NCI-H2081 treated with DMSO at 0.1 percent for 48 hours (cell line): ENCODE measurements around the gene AGPAT2.

Experiments
- DNase-seq: peaks from one replicate; lab custom pipeline; 2025; lab: John Stamatoyannopoulos, UW

Gene AGPAT2

GRCh38 chr9:136661641-136662325 lies 25.5 kb downstream of the AGPAT2 start:
- no peak for DNase-seq

- DNase-seq = no peak
Observed at GRCh38 chr9:136660971-136661550, 26.2 kb downstream of the AGPAT2 start.

- DNase-seq = no peak
Observed at GRCh38 chr9:136659861-136660784, 27.1 kb downstream of the AGPAT2 start.

GRCh38 chr9:136658849-136659535 lies 28.3 kb downstream of the AGPAT2 start:
- DNase-seq = no peak

DNA sequence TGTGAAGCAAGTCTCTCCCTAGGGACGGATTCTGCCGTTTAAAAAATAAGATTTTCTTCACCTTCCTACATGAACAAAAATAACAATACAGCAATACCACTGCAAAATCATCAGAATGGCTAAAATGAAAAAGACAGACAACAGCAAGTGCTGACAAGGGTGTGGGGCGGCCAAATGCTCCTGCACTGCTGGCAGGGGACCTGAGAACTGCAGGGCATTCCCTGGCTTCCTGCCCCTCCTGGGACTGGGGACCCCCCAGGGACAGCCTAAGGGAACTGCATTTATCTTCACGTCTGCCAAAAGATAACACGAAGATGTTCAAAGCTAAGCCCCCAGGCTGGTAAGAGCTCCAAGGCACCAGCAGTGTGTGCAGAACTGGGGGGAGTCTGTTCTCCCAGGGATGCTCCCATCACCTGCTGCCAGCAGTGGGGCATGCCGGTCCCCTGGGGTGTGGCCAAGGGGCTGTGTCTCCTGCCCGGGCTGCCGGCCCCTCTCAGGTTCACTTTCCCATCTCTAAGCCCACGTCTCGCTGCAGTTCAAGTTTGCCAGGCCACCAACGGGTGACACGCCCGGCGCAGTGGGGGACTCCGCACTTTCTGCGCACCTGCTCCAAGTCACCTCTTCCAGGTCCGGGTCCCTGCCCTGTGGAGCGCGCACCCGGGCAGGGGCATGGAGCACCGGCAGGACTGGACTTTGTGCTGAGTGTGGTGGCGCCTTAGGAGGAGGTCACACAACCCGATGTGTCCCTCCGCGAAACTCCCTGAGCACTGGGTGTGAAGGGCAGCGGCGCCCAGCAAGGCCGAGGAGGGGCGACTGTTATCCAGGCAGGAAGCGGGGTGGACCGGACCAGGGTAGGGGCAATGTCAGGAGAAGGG lies 29.0 kb downstream of the AGPAT2 start:
- no peak for DNase-seq

- no peak for DNase-seq
Observed at GRCh38 chr9:136656795-136657611, 30.3 kb downstream of the AGPAT2 start.

DNA sequence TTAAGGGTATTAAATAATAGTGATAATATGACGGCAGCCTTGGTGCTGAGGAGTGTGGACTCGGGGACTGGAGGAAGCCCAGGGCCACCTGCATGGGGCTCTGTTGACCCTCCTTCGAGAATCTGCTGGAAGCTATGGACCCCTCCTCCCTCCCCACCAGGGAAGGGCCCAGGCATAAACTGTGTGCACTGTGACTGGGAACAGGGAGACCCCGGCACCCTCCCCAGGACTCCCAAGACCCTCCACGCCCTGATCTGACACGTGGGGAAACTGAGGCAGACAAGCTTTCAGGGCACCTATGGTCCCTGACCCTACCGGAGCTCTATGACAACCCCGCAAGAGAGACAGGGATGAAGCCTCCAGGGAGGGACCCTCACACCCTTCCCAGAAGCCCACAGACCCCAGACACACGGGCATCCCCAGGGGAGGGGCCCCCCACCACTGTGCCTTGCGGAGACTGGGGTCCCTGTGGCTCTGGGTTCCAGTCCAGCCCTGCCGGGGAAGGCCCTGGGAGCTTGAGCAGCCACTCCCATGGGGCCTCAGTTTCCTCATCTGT lies 31.0 kb downstream of the AGPAT2 start:
- DNase-seq = no peak

DNA sequence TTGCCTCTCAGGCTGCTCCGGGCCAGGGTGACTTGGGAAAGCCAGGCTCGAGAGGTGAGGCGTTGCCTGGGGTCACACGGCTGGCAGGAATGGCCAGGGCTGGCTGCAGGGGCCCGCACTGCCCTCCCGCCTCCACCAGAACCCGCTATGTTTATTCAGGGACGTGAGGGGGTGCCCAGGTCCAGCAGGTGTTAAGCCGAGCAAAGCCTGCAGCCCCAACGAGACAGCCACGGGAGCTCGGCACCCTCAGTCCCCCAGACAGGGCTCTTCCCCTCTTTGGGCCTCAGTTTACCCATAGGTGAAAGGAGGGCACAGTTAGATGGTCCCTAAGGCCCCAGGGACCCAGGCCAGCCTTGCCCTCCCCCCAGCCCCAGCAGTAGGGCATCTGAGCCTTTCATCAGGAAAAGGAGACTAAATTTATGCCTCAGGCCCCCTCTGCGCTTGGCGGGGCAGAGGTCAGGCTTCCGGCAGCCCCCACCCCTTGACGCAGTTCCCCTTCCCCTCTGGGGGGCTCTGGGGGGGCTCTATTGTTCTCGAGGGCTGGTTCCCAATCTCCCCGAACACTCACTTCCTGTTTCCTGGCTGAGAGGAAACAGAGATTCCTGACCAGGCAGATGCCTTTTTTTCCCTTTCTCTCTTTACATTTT lies 31.6 kb downstream of the AGPAT2 start:
- no peak for DNase-seq

- DNase-seq = no peak
Observed at GRCh38 chr9:136654820-136655535, 32.3 kb downstream of the AGPAT2 start.

DNA sequence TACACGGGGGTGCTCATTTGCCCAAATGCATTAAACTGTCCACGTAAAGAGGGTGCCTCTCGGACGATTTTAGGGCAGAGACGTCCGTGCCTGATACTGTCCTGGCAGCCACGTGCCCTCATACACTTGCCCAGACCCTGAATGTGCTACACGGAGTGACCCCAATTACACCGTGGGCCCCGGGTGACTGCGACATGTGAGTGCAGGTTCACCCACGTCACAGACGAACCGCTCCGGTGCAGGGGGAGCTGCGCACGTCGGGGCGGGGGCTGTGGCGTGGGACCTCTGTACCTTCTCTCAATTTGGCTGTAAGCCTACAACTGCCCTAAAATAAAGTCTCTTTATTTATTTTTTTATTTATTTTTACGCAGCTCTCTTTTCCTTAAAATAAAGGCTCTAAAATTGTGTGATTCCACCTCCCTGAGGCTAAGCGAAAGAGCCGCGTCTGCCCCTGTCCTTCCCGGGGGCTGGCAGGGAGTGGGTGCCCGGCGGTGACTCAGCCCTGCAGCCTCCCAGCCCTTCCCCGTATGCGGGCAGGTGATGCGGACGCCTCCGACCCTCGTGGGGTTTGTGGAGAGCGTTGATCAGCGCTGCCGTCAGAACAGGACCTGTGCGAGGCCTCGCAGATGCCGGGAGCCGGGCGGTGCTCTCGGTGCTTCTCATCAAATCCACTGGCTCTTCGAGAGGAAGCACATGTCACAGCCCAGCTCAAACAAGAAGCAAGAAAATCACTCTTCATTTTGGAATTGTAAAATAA lies 33.8 kb downstream of the AGPAT2 start:
- DNase-seq = no peak

DNA sequence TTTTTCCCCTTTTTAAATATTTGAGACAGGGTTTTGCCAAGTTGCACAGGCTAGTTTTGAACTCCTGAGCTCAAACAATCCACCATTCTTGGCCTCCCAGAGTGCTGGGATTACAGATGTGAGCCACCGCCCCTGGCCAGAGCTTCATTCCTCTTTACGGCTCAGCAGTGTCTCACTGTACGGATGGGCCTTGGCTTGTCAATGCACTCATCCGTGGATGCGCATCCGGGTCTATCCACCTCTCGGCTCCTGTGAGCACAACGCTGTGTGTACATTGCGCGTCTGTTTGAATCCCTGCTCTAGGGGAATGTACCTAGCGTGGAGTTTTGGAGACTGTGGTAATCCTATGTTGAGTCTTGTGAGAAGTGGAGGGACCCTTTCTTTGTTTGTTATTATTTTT lies 35.4 kb downstream of the AGPAT2 start:
- DNase-seq = no peak

DNA sequence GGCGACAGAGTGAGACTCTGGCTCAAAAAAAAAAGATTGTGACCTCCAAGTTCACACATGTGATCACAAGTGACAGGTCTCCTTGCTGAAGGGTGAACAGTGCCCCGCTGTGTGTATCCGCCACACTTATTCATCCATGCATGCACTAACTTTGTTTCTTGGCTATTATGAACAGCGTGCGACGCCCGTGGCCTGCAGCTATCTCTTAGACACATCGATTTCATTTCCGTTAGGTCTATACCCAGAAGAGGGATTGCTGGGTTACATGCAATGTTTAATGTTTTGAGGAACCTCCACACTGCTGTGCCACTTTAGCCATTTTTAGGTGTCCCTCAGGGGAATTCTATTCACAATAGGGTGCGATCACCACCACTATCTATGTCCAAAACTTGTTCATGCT lies 36.6 kb downstream of the AGPAT2 start:
- DNase-seq = no peak

- no peak for DNase-seq
Observed at GRCh38 chr9:136650021-136650420, 37.2 kb downstream of the AGPAT2 start.

DNA sequence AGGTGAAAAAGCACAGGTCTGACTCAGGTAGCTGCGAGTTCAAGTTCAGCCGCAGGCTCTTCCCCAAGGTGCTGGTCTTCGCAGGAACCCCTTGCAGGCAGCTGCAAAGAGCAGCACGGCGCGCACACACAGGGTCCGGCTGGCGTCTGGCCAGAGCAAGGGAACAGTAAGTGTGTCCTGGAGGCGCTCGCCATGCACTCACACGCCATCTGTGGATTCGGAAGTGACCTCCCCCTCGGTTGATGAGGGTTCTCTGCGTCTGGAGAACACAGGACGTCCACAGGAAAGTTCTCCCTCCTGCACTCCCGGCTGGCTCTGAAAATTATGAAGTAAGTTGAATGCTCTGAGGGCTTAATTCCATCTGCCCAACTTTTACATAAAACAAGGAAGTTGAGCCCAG lies 38.5 kb downstream of the AGPAT2 start:
- DNase-seq = no peak

DNA sequence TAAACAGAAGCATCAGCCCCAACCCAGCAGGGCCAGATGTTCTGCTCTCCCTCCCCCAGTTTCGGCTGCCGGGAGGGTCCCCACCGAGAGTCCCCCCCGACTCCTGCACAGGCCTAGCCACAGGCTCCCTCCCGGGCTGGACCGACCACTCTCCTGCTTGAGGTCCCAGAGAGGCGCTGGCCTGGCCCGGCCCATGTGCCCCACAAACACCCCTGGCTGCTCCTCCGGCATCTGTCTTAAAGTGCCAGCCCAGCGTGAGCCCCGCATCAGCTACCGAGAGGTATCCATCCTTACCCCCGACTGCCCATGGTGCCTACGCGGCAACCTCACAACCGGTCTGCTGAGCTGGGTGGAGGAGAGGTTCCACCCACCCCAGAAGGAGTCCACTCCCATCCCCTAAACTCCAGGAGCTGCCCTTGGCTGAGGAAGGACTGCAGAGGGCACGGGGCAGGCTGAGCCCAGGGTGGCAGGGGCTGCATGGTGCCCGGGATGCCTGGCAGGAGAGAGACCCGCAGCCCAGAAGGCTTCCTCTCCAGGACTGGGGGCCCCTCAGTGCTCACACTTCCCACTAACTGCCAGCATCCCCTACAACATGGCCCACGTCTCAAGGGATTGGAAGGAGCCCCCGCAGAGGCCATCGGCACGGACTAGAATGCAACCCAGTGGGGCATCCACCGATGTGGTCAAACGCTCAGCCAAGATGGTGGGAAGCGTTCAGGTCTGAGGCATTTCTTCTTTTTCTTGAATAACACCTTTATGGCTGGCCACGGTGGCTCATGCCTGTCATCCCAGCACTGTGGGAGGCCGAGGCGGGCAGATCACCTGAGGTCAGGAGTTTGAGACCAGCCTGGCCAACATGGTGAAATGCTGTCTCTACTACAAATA lies 40.2 kb downstream of the AGPAT2 start:
- no peak for DNase-seq

GRCh38 chr9:136645903-136646754 lies 41.1 kb downstream of the AGPAT2 start:
- DNase-seq = no peak
